ENCODE results near the gene ZNF579. TPM values are rescaled to one million over a fixed set of nuclear protein-coding genes. Genes with fewer than 3 reads are reported as not detected.
"Not testable (repeated sequence)": the region's sequence is repeated elsewhere in the genome, so short reads cannot be mapped to it uniquely, and the experiment has no call there.

The ZNF579 gene
- total RNA-seq, 1 donor from 2014 or later: 1.4 TPM

DNA sequence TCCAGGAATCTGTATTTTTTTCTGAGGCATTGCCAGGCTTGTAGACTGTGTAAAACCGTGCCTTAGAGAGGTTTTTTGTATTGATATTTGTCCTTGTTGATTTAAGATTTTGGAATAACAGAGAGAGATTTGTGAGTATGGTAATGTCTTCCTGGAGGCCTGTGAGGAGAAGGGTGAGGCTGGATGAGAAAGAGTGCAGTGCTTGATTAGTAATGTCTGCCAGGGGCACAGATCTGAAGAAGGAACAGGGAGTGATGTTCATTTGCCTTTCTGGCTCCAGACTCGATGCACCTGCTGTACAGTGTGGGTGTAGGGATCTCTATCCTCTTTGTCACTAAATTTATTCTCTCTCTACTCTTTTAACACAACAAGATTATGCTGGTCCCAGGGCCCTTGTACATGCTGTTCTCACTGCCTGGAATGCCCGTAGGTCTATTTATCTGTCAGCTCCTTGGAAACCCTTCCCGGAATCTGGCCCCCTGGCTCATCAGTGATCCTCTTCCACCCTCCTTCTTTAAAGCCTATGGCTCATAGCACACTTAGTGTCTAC is 14.4 kb upstream of the ZNF579 start:
- DNase-seq (ENCODE audit: low spot score): no peak

DNA sequence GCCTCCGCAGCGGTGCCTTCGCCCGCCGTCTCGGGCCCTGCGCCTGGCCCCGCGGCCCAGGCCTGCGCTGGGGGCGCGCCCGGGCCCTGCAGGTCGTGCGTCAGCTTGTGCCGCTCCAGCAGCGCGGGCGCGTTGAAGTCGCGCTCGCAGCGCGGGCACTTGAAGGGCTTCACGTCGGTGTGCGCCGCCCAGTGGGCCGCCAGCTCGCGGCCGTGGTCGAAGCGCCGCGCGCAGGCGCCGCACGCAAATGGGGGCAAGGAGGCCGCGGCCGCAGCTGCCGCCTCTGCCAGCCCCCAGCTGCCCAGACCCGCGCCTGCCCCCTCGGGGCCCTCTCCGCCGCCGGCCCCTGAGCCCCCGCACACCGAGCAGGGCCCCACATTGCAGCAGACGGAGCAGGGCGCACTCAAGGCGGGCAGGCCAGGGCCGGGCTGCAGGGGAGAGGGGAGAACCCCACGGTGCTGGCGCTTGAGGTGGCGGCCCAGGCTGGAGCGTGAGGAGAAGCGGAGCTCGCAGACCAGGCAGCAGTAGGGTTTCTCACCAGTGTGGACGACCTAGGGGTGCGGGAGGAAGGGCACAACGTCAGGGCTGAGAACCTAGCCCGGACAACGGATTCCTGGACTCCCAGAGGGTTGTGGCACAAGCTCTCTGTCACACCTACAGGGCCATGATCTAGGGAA is 12.6 kb upstream of the ZNF579 start:
- DNase-seq (ENCODE audit: low spot score): no peak

DNA sequence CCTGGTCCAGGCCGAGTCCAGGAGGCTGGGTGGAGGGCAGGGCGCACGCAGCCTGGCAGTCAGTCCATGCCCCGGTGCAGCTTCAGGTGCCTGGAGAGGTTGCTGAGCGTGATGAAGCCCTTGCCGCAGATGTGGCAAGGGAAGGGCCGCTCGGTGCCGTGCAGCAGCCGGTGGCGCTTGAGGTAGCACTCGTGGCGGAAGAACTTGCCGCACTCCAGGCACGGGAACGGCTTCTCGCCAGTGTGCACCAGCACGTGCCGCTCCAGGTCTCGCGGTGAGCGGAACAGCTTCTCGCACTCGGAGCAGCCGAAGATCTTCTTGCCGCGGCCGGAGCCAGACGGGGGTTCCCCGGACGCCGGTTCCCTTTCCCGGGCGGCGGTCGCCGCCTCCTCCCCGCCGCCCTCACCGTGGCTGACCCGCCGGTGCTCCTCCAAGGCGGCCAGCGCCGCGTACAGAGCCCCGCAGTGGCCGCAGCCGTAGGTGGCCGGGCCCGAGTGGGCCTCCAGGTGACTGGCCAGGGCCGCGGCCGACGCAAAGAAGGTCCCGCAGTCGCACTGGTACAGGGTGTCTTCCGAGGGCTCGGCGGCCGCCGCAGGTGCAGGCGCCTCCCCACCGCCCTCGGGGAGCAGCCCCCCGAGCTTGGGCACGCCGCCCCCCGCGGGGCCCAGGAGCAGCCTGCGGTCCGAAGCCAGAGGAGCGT is 11.9 kb upstream of the ZNF579 start:
- no peak for DNase-seq (ENCODE audit: low spot score)

DNA sequence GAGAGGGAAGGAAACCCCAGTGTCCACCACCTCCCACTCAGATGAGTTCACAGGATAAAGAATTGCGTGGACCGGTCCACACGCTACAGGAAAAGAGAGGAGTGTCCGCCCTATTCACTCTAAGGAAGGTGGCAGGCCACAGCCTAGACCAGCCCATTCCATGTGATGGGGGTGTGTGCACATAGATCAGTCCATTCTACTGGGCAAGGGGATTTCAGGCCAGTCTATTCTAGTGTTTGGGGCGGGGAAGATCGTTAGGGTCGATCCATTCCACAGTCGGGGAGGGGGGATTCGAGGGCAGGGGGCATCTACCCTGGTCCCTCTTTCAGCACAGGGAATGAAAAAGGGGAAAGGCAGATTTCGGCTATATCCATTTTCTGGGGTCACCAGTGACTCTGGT is 10.9 kb upstream of the ZNF579 start:
- DNase-seq (ENCODE audit: low spot score): no peak

DNA sequence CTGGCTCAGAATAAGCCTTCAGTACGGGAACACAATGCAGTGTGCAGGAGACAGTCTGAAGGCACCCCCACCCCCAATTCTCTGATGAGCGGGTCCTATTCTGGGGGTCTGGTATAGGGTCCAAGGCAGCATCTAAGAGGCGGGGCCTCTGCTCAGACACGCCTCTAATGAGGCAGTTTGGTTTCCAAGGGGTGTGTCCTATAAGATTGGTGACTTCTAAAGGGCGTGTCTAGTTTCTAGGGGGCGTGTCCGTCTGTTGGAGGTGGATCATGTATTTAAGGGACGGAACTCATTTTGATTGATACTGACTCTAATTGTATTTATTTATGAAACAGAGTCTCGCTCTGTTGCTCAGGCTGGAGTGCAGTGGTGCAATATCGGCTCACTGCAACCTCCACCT is 10.0 kb upstream of the ZNF579 start:
- DNase-seq (ENCODE audit: low spot score): no peak

DNA sequence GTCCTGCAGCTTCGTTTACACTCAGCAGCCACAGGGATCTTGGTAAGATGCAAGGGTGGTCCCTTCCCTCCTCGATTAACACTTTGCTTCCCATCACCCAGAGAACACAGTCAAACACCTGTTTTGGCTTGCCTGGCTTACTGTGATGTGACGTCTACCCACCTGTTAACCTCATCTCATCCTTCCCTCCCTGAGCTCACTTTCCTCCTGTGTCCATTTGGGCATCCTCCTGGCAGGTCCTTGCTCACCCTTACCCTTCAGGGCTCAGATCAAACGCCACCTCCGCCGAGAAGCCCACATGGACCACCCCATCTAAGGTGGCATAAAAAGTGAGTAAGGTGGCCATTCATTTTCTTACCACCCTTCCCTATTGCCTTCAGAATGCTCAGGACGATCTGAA is 9.5 kb upstream of the ZNF579 start:
- no peak for DNase-seq (ENCODE audit: low spot score)

DNA sequence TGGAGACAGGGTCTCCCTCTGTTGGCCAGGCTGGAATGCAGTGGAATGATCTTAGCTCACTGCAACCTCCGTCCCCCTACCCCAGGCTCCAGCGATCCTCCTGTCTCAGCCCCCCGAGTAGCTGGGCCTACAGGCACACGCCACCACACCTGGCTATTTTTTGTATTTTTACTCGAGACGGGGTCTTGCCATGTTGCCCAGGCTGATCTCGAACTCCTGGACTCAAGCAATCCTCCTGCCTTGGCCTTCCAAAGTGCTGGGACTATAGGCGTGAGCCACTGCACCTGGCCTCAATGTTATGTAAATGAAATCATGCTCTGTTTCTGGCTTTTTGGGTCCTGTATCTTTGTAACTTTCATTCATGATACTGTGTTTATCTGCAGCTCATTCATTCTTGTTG is 8.1 kb upstream of the ZNF579 start:
- no peak for DNase-seq (ENCODE audit: low spot score)

DNA sequence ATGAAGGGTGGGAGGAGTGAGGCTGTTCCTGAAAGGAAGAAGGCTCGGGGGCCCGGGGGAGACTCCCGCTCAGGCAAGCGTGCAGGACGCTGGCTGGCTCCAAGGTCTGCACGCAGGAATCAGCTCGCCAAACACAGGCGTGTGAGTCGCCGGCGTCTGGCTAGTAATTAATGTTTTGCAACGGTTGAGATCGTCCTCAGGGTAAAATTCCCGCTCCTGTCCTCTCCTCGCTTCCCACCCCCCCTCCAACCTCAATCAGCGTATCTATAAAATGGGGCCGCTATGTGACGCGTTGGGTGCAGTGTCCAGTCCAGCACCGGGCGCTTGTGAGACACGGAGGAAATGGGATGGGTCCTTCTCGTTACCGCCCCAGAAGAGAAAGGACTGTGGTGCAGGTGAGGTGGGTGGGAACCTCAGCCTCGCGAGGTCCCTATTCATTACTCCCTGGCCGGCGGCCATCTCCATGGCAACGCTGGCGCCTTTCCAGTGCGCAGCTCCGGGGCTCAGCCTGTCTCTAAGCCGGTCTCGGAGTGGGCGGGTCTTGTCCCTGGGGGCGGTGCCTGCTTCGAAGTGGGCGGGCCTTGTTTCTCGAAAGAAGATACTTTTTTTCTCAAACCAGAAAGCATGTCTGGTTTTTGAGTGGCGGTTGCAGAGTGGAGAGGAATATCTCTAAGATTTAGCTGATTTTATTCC is 6.5 kb upstream of the ZNF579 start:
- DNase-seq (ENCODE audit: low spot score): peak; percentile 92

DNA sequence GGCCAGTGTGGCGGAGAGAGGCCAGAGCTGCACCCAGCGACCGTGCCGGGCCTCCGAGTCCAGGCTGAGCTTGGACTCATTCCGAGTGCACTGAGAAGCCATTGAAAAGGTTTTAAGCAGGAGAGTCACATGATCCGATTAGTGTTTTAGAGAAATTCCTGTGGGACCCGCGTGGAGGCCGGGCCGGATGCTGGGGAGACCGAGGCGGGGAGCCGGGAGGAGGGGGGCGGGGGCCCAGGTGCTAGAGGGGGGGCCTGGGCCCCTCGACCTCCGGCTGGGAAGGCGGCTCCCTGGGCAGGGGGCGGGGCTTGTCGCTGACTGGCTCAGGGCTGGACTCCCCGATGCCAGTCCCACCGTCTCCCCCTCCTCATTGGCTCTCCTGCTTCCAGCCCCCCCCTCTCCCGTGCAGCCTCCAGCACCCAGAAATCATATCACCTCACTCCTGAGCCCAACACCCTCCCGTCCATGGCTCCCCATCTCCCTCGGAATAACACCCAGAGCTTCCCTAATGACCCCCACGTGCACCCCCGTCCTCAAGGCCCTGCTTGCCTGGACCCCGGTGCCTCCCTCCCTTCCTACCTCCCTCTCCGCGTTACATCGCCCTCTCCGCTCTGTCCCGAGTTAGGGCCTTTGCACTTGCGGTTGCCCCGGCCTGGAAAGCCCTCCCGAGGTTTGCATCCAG is 5.2 kb upstream of the ZNF579 start:
- DNase-seq (ENCODE audit: low spot score): peak; percentile 87

DNA sequence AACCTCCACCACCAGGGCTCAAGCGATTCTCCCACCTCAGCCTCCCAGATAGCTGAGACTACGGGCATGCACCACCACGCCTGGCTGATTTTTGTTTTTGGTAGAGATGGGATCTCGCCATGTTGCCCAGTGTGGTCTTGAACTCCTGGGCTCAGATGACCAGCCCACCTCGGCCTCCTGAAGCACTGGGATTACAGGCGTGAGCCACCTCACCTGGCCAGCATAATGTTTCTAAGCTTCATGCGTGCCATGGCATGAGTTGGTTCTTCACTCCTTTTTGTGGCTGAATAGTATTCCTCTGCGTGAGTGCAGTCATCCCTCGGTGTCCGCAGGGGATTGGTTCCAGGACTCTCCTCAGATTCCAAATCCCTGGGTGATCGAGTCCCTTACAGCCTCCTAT is 4.2 kb upstream of the ZNF579 start:
- no peak for DNase-seq (ENCODE audit: low spot score)

DNA sequence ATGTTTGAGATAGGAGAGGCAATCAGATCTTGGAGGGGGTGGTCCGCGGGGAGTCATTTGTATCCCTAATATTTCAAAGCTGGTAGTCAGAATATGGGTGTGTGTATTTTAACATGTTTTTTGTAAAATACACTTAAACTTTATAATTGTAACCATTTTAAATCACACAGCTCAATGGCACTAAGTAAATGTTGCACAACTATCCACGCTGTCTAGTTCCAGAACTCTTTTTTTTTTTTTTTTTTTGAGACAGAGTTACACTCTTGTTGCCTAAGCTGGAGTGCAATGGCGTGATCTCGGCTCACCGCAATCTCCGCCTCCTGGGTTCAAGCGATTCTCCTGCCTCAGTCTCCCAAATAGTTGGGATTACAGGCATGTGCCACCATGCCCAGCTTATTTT is 3.2 kb upstream of the ZNF579 start:
- not testable (repeated sequence) for DNase-seq (ENCODE audit: low spot score)

DNA sequence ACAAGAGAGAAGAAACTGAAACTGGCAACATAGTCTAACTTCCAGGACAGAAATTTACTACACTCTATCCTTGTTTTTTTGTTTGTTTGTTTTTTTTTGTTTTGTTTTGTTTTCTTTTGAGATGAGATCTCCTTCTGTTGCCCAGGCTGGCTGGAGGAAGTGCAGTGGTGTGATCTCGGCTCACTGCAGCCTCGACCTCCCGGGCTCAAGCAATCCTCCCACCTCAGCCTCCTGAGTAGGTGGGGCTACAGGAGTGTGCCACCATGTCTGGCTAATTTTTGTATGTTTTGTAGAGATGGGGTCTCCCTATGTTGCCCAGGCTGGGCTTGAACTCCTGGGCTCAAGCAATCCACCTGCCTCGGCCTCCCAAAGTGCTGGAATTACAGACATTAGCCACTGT is 1.6 kb upstream of the ZNF579 start:
- not testable (repeated sequence) for DNase-seq (ENCODE audit: low spot score)

DNA sequence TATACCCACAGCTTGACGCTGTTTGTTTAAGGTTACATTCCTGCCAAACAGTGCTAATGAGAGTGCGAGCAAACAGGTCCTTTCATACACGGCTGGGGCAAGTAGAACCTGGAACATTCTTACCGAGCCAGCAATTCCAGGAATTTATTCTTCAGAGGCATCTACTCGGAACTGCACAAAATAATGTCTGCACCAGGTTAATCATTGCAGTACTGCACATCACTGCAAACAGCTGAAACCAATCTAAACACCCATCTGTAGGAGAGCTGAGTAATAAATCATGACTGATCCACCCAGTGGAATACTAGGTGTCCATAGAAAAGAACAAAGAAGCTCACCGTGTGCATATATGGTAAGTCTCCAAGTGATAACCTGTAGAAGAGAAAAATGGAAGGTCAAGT is 1.2 kb upstream of the ZNF579 start:
- no peak for DNase-seq (ENCODE audit: low spot score)

DNA sequence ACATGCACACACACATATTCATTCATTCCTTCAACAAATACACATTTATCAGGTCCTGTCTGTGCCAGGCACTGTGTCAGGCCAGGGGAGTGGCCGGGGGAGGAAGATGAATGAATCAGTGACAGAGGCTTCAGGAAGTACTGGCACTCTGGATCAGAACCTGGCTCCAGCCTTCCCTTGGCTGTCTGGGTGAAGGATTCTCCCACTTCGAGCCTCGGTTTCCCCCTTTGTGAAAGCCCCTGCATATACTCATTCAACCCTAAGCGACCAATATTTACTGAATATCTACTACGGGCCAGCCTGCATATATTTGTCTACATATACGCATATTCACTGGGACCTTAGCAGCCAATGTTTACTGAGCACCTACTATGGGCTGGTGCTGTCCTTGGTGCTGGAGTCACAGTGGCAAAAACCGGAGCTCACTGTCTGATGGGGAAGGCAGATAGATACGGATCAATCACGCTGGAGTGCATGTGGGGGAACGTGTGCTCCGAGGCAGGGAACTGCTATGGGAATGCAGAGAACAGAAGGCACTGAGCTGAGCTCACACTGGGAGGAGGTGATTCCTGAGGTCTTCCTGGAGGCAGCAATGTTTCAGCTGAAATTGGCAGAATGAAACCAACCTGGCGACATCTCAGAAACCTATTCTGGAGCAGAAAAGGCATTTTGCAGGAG is 636 bp upstream of the ZNF579 start:
- no peak for DNase-seq (ENCODE audit: low spot score)

DNA sequence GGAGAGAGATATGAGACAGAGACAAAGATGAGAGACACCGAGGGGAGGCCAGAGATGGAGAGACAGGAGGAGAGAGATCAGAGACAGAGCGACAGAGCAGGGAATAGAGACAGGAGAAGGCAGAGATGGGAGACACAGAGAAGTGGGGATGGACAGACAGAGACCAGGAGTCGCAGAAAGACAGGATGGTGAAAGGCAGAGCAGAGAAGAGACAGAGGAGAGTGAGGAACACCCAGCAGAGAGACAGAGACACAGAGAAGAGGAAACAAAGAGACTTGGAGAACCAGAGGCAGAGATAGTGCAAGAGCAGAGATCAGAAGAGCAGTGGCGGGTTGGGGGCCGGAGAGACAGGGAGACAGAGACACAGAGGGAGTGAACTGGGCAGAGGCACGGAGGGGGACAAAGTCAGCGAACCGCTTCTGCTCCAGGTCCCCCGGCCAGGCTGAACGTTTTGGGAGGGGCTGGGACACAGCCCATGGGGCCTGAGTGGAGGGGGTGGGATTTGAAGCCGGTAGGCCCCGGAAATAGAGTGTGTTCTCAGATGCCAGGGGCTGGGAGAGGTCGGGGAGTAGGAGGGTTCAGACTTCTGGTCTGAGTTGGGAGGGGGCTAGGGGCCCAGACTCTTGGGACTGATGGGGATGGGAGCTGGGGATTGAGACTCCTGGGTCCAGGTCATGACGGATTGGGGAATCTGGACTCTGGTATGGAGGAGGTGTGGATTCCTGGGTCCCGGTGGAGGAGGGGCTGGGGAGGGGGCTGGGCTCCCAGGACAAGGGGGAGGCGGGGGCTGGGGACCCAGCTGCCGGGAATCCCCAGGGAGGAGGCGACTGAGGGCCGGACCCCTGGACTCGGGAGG is 654 bp downstream of the ZNF579 start:
- peak; percentile 74 for DNase-seq (ENCODE audit: low spot score)

DNA sequence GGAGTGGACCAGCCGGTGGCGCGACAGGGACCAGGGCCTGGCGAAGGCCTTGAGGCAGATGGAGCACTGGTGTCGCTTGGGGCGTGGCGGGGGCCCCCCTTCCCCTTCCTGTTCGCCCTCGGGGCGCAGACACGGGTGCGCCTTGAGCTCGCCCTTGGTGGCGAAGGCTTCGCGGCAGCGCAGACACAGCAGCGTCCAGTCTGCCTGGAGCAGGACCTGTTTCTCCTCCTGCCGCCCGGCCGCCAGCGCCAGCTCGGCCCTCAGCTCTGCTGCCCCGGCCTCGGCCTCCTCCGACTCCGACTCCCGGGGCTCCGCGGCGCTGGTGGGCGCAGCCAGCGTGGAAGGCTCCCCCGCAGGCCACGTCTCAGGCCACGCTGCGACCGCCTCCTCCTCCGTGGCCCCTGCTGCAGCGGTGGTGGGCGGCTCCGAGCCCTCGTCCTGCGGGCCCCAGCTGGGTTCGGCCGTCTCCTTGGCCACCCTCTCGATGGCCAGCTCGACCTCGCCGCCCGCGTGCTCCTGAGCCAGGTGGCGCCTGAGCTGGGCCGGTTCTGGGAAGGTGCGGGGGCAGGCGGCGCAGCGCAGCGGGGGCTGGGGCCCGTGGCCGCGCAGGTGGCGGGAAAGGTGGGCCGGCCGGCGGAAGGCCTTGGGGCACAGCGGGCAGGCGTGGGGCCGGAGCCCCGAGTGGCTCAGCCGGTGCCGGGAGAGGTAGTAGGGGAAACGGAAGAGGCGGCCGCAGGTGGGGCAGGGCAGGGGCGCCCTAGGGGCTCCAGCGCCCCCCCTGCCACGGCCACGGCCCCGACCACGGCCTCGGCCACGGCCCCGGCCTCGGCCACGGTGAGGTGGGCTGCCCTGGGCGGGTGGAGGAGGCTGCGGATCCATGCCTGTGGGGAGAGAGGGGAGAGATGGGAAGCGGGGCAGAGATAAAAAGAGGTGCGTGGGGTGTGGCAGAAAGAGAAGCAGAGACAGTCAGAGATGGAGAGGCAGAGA is 1.6 kb downstream of the ZNF579 start:
- no peak for DNase-seq (ENCODE audit: low spot score)

DNA sequence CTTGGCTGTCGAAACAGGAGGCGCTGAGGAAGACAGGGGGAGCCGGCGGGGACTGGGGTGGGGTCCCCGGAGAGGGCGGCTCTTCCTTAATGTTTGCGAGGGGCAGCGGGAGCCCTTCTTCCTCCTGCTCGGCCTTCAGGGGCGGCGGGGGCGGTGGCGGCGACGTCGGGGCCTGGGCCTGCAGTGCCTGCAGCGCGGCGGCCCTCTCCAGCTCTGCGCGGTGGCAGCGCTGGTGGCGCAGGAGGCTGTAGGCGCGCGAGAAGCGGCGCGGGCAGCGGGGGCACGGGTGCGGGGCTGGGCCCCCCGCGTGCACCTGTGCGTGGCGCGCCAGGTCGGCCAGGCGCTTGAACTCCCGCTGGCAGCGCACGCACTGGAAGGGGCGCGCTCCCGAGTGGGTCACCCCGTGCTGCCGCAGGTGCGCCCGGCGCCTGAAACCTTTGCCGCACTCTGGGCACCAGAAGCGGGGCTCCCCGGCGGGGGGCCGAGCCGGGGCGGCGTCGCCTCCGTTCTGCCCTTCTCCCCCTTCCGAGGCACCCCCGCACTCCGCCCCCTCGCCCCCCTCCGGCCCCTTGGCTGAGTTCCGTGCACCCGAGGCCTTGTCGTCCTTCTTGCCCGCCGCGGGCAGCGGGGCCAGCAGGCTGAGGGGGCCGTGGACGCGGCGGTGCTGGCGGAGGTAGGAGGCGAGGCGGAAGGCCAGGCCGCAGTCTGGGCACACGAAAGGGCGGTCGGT is 2.5 kb downstream of the ZNF579 start:
- DNase-seq (ENCODE audit: low spot score): no peak

DNA sequence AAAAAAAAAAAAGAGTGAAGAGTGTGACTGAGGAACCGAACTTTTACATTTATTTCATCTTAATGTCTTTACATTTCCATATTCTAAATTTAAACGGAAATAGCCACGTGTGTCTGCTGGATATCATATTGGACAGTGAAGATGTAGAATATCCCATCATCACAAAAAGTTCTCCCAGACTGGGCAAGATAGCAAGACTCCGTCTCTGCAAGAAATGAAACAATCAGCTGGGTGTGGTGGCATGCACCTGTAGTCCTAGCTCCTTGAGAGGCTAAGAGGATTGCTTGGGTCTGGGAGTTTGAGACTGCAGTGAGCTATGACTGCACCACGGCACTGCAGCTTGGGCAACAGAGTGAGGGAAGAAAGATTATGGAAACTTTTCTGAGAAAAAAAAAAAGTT is 3.9 kb downstream of the ZNF579 start:
- no peak for DNase-seq (ENCODE audit: low spot score)

DNA sequence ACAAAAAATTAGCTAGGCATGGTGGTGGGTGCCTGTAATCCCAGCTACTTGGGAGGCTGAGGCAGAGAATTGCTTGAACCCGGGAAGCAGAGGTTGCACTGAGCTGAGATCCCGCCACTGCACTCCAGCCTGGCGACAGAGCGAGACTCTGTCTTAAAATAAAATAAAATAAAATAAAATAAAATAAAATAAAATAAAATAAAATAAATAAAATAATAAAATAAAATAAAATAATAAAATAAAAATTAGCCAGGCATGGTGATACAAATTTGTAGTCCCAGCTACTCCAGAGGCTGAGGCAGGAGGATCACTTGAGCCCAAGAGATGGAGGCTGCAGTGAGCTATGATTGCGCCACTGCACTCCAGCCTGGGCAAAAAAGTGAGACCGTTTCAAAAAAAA is 6.7 kb downstream of the ZNF579 start:
- not testable (repeated sequence) for DNase-seq (ENCODE audit: low spot score)

All from umbilical cord (tissue), 2 donors.